Peyer's patch (tissue), 4 donors: ENCODE measurements around the gene TMEM41A. TPM values are rescaled to one million over a fixed set of nuclear protein-coding genes. Genes with fewer than 3 reads are reported as not detected.

ENCODE experiments used
- DNase-seq, 3 donors: peaks; one replicate each; pipeline ENCODE4 v3.0.0-alpha.2; 2017 to 2019
- H3K27ac ChIP-seq, 4 donors: fragments of 200-600 bp; sonication (generic); one replicate each; pipeline ENCODE4 v1.5.1; 2016 to 2019
- H3K27me3 ChIP-seq, 2 donors: fragments of 200-600 bp; sonication (generic); one replicate each; pipeline ENCODE4 v1.5.1; 2019
- H3K36me3 ChIP-seq, 3 donors: fragments of 200-600 bp; sonication (generic); one replicate each; pipeline ENCODE4 v1.5.1; 2016 to 2019
- H3K4me1 ChIP-seq, 4 donors: fragments of 200-600 bp; sonication (generic); one replicate each; pipeline ENCODE4 v1.5.1; 2016 to 2019
- H3K4me3 ChIP-seq, 4 donors: fragments of 200-600 bp; sonication (generic); 1 replicate in 3 of 4; 2 replicates in 1 of 4; pipeline ENCODE4 v1.5.1; 2016 to 2019; ENCODE audit warnings: mild to moderate bottlenecking in 1 of 4
- H3K9me3 ChIP-seq, 4 donors: fragments of 200-600 bp; sonication (generic); one replicate each; pipeline ENCODE4 v1.5.1; 2016 to 2019; ENCODE audit warnings: mild to moderate bottlenecking in 1 of 4
- POLR2A ChIP-seq, 2 donors: fragments of 450-650 bp; IDR thresholded peaks; one replicate each; pipeline ENCODE4 v1.5.1; 2017; ENCODE audit warnings: antibody characterized with exemption in 2 of 2, mild to moderate bottlenecking in 2 of 2, moderate library complexity in 2 of 2
- total RNA-seq, 4 donors: library from RNA; depleted of rRNA; stranded (reverse); fragments of >200 nt; gene quantifications; one replicate each; pipeline ENCODE4 v1.1.0, GENCODE V29; 2016
- TF ChIP-seq, protein P1 (sequence below), 6 experiments: fragments of 450-650 bp in 4 of 6; fragments of 200-600 bp in 2 of 6; sonication (generic) in 1 of 6; IDR thresholded peaks; one replicate each; pipeline ENCODE4 v1.5.1; 2017 to 2019; ENCODE audit warnings: antibody characterized with exemption in 6 of 6, mild to moderate bottlenecking in 3 of 6, moderate library complexity in 1 of 6

Gene TMEM41A
- total RNA-seq, 4 donors from 2014 or later: 19.8 to 114 (median 90.1) TPM

DNA sequence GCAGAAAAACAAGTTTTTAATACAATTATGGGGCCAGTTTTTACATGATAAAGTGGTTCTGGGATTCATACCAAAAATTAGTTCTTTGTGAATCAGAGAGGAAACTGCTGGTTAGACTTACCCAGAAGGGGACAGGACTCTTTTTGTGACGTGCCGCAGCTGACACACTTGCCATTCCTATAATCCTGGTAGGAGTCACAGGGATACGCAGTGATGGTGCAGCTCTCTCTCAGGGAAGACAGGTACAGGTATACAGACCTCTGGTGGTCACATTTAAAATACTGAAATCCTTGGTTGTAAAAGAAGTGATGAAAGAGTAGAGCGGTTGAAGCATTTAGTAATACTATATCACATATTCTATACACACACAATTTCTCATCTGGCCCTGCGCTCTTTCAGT lies 20.2 kb upstream of the TMEM41A start:
- Histone ChIP-seq H3K36me3 (peaks cover 0 to 24% (median 0%) of the 10 kb centered on the region in 3 donors), H3K27ac (no peak overlapping the region), H3K27me3 (no peaks in the 10 kb centered on the region), H3K4me1 (no peaks in the 10 kb centered on the region), H3K4me3 (no peak overlapping the region), H3K9me3 (no peaks in the 10 kb centered on the region)
- no peak for DNase-seq
- no peak for TF ChIP-seq POLR2A (IDR thresholded peaks at IDR 0.05)
- TF ChIP-seq, protein P1, sequence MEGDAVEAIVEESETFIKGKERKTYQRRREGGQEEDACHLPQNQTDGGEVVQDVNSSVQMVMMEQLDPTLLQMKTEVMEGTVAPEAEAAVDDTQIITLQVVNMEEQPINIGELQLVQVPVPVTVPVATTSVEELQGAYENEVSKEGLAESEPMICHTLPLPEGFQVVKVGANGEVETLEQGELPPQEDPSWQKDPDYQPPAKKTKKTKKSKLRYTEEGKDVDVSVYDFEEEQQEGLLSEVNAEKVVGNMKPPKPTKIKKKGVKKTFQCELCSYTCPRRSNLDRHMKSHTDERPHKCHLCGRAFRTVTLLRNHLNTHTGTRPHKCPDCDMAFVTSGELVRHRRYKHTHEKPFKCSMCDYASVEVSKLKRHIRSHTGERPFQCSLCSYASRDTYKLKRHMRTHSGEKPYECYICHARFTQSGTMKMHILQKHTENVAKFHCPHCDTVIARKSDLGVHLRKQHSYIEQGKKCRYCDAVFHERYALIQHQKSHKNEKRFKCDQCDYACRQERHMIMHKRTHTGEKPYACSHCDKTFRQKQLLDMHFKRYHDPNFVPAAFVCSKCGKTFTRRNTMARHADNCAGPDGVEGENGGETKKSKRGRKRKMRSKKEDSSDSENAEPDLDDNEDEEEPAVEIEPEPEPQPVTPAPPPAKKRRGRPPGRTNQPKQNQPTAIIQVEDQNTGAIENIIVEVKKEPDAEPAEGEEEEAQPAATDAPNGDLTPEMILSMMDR (IDR thresholded peaks at IDR 0.05): no peak

DNA sequence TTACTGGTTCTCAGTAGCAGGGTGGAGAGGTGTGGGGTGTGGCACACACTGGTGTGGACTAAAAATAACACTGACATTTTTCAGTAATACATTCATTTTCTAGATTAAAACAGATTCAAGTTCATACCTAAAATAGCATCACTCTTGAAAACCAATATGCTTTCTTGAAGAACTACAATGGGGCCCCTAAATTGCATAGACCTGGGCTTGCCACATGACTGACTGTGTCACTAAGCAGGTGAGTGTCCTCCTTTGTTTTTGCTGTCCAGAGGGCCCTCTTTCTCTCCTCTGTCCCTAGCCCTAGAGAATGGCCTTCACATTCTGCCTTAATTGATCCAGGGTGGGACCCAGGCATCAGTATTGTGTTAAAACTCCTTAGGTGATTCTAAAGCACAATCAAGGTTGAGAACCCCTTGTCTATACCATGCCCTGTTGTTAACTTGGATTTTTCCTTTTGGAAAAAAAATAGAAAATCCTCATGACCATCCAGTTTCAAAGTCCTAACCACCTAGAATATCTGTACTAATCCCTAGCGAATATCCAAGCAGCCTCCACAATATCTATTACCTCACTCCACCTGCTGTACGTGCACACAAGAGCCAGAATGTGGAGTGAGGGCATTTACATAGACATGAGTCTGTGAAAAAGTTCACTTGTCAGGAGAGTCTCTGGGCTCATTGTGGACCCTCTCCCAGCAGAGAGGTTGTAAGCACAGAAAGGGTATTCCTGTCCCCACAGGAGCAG lies 18.7 kb upstream of the TMEM41A start:
- Histone ChIP-seq H3K36me3 (peaks cover 0 to 29% (median 0%) of the 10 kb centered on the region in 3 donors), H3K4me3 (no peak overlapping the region), H3K9me3 (no peaks in the 10 kb centered on the region), H3K27me3 (no peaks in the 10 kb centered on the region), H3K4me1 (no peaks in the 10 kb centered on the region), H3K27ac (no peak overlapping the region)
- TF ChIP-seq, protein P1 (IDR thresholded peaks at IDR 0.05): no peak
- no peak for TF ChIP-seq POLR2A (IDR thresholded peaks at IDR 0.05)
- no peak for DNase-seq

DNA sequence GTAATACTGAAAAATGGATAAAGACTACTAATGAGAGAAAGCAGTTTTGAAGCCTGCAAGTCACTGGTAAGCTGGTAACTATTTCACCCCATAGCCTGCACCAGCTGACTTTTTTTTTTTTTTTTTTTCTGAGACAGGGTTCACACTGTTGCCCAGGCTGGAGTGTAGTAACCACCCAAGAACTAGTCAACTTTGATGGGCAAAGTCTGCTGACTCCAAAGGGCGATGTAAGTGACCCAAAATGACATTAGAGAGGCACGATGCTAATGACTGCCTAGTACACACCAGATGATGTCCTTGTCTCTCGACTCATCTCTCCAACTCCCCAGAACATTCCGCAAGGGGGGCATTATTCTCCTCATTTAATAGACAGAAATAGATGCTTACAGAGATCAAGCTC lies 12.9 kb upstream of the TMEM41A start:
- TF ChIP-seq, protein P1 (IDR thresholded peaks at IDR 0.05): no peak
- TF ChIP-seq POLR2A (IDR thresholded peaks at IDR 0.05): no peak
- DNase-seq: peak in 1 of 3 donors; percentile 62
- Histone ChIP-seq H3K36me3 (peaks cover 0 to 33% (median 0%) of the 10 kb centered on the region in 3 donors), H3K9me3 (no peaks in the 10 kb centered on the region), H3K4me3 (no peak overlapping the region), H3K4me1 (no peaks in the 10 kb centered on the region), H3K27me3 (no peaks in the 10 kb centered on the region), H3K27ac (no peak overlapping the region)

DNA sequence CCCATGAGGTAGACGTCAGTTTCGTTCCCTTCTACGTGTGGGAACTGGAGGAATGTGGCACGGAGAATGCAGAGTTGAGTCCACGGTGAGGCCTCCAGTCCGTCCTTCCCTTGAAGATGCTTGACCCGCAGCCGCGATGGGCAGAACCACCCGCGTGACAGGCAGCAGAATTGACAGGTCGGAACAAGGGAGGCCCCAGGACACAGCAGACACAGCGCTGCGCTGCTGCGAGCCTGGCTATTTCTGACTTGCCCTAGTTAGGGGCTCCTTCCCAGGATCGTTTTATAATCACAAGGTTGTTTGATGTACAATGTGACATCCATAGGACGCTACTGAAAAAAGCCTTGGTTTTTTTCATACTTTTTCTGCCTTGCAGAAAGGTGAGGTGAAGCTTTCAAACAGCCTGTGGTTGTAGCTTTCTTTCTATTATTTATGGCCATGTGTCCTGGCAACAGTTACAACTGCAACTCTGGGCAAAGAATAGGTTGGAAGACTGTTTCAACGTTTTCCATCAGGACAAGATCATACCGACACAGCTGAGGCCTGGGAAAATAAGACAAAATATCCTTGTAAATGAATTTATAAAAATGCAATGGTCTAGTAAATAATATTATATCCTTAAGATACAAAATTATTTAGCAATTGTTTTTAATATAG lies 9.6 kb upstream of the TMEM41A start:
- Histone ChIP-seq H3K4me3 (no peak overlapping the region), H3K9me3 (no peaks in the 10 kb centered on the region), H3K27ac (no peak overlapping the region), H3K27me3 (no peaks in the 10 kb centered on the region), H3K4me1 (peaks cover 0 to 2% (median 0%) of the 10 kb centered on the region in 4 donors), H3K36me3 (peaks cover 0 to 19% (median 0%) of the 10 kb centered on the region in 3 donors)
- TF ChIP-seq, protein P1 (IDR thresholded peaks at IDR 0.05): no peak
- TF ChIP-seq POLR2A (IDR thresholded peaks at IDR 0.05): no peak
- no peak for DNase-seq

- H3K4me1 ChIP-seq: peaks cover 0 to 6% (median 1%) of the 10 kb centered on the region in 4 donors
- no peaks in the 10 kb centered on the region for H3K27me3 ChIP-seq
- no peak for DNase-seq
- no peak overlapping the region for H3K4me3 ChIP-seq
- peaks cover 0 to 17% (median 0%) of the 10 kb centered on the region in 3 donors for H3K36me3 ChIP-seq
- no peak for TF ChIP-seq POLR2A (IDR thresholded peaks at IDR 0.05)
- TF ChIP-seq, protein P1 (IDR thresholded peaks at IDR 0.05): no peak
- H3K27ac ChIP-seq: no peak overlapping the region
- no peaks in the 10 kb centered on the region for H3K9me3 ChIP-seq
Observed at GRCh38 chr3:185507883-185508282, 9.0 kb upstream of the TMEM41A start.
